Fibroblast of villous mesenchyme (primary cell): ENCODE results near the gene TPBGL. TPM values are rescaled to one million over a fixed set of nuclear protein-coding genes. Genes with fewer than 3 reads are reported as not detected.

Source experiments
- DNase-seq: peaks from one replicate; pipeline ENCODE4 v3.0.0-alpha.2; 2010; ENCODE audit warnings: low read depth
- H3K4me3 ChIP-seq: 2 replicates; pipeline ENCODE4 v1.5.1; 2011; ENCODE audit warnings: low read depth, mild to moderate bottlenecking, low read length
- CTCF ChIP-seq: IDR thresholded peaks from 2 replicates; pipeline ENCODE4 v1.5.1; 2012; ENCODE audit warnings: low read depth, mild to moderate bottlenecking, low read length; ENCODE audit not compliant: insufficient read depth
- total RNA-seq: library from RNA; depleted of rRNA; stranded (reverse); fragments of >200 nt; gene quantifications from 2 replicates; pipeline ENCODE4 v1.2.3, GENCODE V29; 2012

Gene TPBGL
- total RNA-seq, 1 donor = not detected

GRCh38 chr11:75254326-75254725 is 13.8 kb downstream of the TPBGL start:
- DNase-seq = no peak
- H3K4me3 ChIP-seq = no peak overlapping the region
- no peak for TF ChIP-seq CTCF

GRCh38 chr11:75260396-75261170 is 20.0 kb downstream of the TPBGL start:
- H3K4me3 ChIP-seq = no peak overlapping the region
- no peak for TF ChIP-seq CTCF
- DNase-seq = no peak

GRCh38 chr11:75261902-75262361 is 21.4 kb downstream of the TPBGL start:
- TF ChIP-seq CTCF = no peak
- no peak for DNase-seq
- H3K4me3 ChIP-seq = no peak overlapping the region

- DNase-seq = no peak
- TF ChIP-seq CTCF = no peak
Observed at GRCh38 chr11:75262436-75262835, 21.9 kb downstream of the TPBGL start.

GRCh38 chr11:75262961-75263852 is 22.6 kb downstream of the TPBGL start:
- no peak for DNase-seq
- no peak for TF ChIP-seq CTCF
- no peak overlapping the region for H3K4me3 ChIP-seq

More at GRCh38 chr11:75262436-75262835, 21.9 kb downstream of the TPBGL start:
- H3K4me3 ChIP-seq = no peak overlapping the region

- DNase-seq = peak; percentile 37
- no peak for TF ChIP-seq CTCF
Observed at GRCh38 chr11:75263944-75264349, 23.4 kb downstream of the TPBGL start.

More at GRCh38 chr11:75263944-75264349, 23.4 kb downstream of the TPBGL start:
- no peak overlapping the region for H3K4me3 ChIP-seq
